Progenitor cell of endocrine pancreas (in vitro differentiated cells): ENCODE measurements around the gene DYSF. TPM values are rescaled to one million over a fixed set of nuclear protein-coding genes. Genes with fewer than 3 reads are reported as not detected.

Experiments used
- DNase-seq: peaks from one replicate; pipeline ENCODE4 v3.0.0; 2021; ENCODE audit warnings: low spot score; ENCODE audit not compliant: unreplicated experiment
- H3K27ac Mint-ChIP-seq: 2 replicates; pipeline ENCODE4 v1.8.0; 2021; ENCODE audit warnings: mild to moderate bottlenecking, moderate library complexity, mixed read lengths
- H3K27me3 Mint-ChIP-seq: 2 replicates; pipeline ENCODE4 v1.8.0; 2021; ENCODE audit warnings: mixed read lengths
- H3K36me3 Mint-ChIP-seq: 2 replicates; pipeline ENCODE4 v1.8.0; 2022; ENCODE audit warnings: mixed read lengths; ENCODE audit not compliant: insufficient read depth
- H3K4me1 Mint-ChIP-seq: 2 replicates; pipeline ENCODE4 v1.8.0; 2021; ENCODE audit warnings: low read depth, mixed read lengths
- H3K4me3 Mint-ChIP-seq: 2 replicates; pipeline ENCODE4 v1.8.0; 2021; ENCODE audit warnings: low read depth, mild to moderate bottlenecking, moderate library complexity, mixed read lengths
- H3K9me3 Mint-ChIP-seq: 2 replicates; pipeline ENCODE4 v1.8.0; 2021; ENCODE audit warnings: low read depth, mixed read lengths
- total RNA-seq: library from RNA; stranded (reverse); gene quantifications from 2 replicates; pipeline ENCODE4 v1.2.1, GENCODE V29; 2021
- TF ChIP-seq, protein P1 (sequence below): fragments of 200-600 bp; sonication (generic); IDR thresholded peaks from one replicate; pipeline ENCODE4 v1.5.0; 2021; ENCODE audit warnings: antibody characterized with exemption, mild to moderate bottlenecking; ENCODE audit not compliant: unreplicated experiment

DYSF gene
- total RNA-seq, 1 donor from 2014 or later, result 1.4 TPM

DNA sequence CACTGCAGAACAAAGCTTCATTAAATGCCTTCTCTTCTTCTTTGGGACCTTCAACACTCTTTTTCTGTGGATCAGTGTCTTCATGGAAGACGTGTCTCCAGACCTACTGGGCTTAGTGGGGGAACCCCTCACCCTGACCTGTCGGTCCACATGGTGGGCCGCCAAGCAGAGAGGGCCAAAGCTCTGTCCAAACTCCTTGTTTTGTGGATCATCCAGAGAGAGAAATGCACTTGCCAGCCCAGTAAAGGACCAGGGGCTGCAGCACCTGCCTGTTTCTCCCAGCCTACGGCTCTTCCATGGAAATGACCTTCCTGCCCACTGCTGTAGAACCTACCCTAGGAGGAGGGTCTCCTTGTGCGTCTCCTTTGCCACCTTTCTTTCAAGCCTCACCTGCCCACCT lies 25.9 kb downstream of the DYSF start:
- Mint-ChIP-seq H3K4me1 (peaks cover 2% of the 10 kb centered on the region), H3K4me3 (no peak overlapping the region), H3K9me3 (no peaks in the 10 kb centered on the region), H3K27ac (no peak overlapping the region), H3K36me3 (no peaks in the 10 kb centered on the region), H3K27me3 (peaks cover 20% of the 10 kb centered on the region)
- TF ChIP-seq, protein P1, sequence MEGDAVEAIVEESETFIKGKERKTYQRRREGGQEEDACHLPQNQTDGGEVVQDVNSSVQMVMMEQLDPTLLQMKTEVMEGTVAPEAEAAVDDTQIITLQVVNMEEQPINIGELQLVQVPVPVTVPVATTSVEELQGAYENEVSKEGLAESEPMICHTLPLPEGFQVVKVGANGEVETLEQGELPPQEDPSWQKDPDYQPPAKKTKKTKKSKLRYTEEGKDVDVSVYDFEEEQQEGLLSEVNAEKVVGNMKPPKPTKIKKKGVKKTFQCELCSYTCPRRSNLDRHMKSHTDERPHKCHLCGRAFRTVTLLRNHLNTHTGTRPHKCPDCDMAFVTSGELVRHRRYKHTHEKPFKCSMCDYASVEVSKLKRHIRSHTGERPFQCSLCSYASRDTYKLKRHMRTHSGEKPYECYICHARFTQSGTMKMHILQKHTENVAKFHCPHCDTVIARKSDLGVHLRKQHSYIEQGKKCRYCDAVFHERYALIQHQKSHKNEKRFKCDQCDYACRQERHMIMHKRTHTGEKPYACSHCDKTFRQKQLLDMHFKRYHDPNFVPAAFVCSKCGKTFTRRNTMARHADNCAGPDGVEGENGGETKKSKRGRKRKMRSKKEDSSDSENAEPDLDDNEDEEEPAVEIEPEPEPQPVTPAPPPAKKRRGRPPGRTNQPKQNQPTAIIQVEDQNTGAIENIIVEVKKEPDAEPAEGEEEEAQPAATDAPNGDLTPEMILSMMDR, result no peak
- no peak for DNase-seq

DNA sequence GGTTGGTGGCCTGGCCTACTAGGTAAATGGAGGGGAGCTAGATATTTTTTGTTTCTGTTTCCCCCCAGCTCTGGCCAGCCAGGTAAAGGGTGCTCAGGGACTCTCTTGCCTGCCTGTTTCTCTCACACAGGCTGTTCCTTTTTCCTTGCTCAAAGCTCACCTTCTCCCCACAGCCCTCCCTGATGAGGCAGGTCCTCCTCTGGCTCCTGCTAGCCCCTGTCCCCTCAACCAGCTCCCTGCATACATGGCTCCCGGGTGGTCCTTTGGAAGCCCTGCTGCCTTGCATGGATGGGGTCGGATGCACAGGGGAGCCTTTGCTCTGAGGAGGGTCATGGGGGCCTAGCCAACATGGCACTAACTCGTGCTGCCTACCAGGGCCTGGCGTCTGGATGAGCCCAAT lies 27.8 kb downstream of the DYSF start:
- DNase-seq, result no peak
- H3K27ac Mint-ChIP-seq, result no peak overlapping the region
- TF ChIP-seq, protein P1, result no peak
- H3K4me1 Mint-ChIP-seq, result peaks cover 2% of the 10 kb centered on the region
- no peaks in the 10 kb centered on the region for H3K9me3 Mint-ChIP-seq
- peaks cover 20% of the 10 kb centered on the region for H3K27me3 Mint-ChIP-seq
- no peaks in the 10 kb centered on the region for H3K36me3 Mint-ChIP-seq
- no peak overlapping the region for H3K4me3 Mint-ChIP-seq

DNA sequence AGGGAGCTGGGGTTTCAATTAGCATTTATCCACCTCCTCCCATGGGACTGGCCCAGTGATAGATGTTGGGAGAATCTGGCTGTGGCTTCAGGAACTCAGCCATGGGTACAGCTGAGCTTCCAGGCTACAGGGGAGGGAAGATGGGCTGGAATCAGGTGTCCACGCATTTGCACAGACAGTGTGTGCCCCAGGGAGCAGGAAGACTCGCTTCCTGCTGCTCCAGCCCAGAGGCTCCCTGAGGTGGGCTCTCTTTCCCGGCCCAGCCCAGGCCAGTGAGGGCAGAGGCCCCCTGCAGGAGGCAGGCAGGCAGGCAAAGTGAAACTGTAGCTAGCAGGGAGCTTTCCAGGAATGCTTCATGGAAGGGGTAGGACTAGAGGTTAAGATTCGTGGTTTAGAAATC lies 28.7 kb downstream of the DYSF start:
- H3K27ac Mint-ChIP-seq, result no peak overlapping the region
- H3K9me3 Mint-ChIP-seq, result no peaks in the 10 kb centered on the region
- no peaks in the 10 kb centered on the region for H3K36me3 Mint-ChIP-seq
- TF ChIP-seq, protein P1, result peak; percentile 34
- H3K4me3 Mint-ChIP-seq, result no peak overlapping the region
- H3K4me1 Mint-ChIP-seq, result peaks cover 2% of the 10 kb centered on the region
- DNase-seq, result no peak
- H3K27me3 Mint-ChIP-seq, result peaks cover 20% of the 10 kb centered on the region

DNA sequence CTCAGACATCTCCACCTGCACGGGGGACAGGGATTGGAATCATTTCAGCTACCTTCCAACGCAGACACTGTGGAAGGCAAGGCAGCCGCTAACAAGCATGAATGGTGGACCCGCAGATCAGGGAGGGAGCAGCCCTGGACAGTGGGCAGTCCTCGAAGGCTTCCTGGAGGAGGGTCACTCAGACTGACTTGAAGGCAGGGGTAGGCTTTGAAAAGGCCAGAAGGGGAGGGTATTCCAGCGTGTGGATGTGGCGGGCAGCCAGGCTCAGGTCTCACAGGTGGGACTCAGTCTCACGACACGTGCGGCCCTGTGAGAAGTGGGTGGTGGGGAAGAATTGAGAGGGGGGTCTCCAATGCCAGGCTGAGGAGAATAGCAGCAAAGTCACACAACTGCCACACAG lies 29.9 kb downstream of the DYSF start:
- TF ChIP-seq, protein P1, result no peak
- H3K27me3 Mint-ChIP-seq, result peaks cover 18% of the 10 kb centered on the region
- no peaks in the 10 kb centered on the region for H3K9me3 Mint-ChIP-seq
- H3K27ac Mint-ChIP-seq, result no peak overlapping the region
- H3K4me3 Mint-ChIP-seq, result no peak overlapping the region
- H3K4me1 Mint-ChIP-seq, result peaks cover 2% of the 10 kb centered on the region
- H3K36me3 Mint-ChIP-seq, result no peaks in the 10 kb centered on the region
- DNase-seq, result no peak

DNA sequence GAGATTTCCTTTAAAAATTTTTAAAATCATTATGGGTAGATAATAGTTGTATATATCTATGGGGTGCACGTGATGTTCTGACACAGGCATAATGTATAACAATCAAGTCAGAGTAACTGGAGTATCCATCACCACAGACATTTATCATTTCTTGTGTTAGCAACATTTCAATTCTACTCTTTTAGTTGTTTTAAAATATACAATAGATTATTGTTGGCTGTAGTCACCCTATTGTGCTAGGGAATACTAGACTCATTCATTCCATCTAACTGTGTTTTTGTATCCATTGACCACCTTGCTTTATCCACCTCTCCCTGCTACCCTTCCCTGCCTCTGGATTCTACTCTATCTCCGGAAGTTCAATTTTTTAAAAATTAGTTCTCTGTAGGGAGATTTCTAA lies 31.0 kb downstream of the DYSF start:
- Mint-ChIP-seq H3K27me3 (peaks cover 12% of the 10 kb centered on the region), H3K27ac (no peak overlapping the region), H3K4me1 (no peaks in the 10 kb centered on the region), H3K36me3 (no peaks in the 10 kb centered on the region), H3K4me3 (no peak overlapping the region), H3K9me3 (no peaks in the 10 kb centered on the region)
- DNase-seq, result no peak
- TF ChIP-seq, protein P1, result no peak
